Articular chondrocyte of knee joint (primary cell): ENCODE results near the gene DPM2. TPM values are rescaled to one million over a fixed set of nuclear protein-coding genes. Genes with fewer than 3 reads are reported as not detected.

Experiments used
- total RNA-seq: library from RNA; depleted of rRNA; stranded (reverse); fragments of >200 nt; gene quantifications from 2 replicates; pipeline ENCODE4 v1.2.3, GENCODE V29; 2012

Gene DPM2
- total RNA-seq: 11.3 and 11.4 TPM in 2 replicates

GRCh38 chr9:127937388-127938297 is at the start of gene DPM2:
DPM2 (minus strand) TSS chr9:127937854; CDS start chr9:127937820, 34 bp downstream.

DNA sequence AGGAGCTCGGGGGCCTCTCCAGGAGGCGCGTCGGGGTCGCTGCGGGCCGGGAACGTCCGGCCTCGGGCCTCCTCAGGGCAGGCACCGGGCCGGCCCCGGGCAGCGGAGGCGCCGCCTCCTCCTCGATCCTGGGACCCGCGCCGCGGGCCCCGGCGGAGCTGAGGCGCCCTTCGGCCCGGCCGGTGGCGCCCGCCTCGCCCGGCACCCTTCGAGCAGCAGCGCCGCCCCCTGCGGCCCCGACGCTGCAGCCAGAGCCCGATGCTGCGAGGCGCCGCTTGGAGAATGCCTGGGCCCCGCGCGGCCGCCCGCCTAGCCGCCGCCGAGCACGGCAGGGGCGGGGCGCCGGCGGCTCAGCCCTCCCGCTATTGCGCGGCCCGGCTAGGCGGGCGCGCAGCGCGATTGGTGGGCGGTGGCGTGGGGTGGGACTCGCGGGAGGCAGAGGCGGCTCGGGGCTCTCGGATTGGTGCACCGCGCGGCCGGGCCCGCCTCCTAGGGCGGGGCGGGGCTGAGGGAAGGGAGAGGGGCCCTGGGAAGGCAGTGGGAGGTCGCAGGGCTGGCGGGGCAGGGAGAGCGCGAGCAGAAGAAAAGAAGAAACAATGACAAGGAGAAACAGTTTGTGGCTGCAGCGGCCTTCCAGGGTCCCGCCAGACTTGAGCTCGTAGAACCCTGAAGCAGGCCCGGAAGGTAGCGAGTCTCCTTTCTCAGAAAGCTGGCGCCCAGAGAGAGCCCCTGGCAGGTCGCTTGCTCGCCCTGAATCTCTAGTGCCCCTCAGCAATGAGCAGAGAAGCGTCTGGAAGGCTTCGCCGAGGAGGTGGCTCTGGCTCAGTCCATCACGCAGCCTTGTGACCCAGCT is 43.3 kb upstream of the DPM2 start, which contains the start of gene EEIG1:
Gene EEIG1, minus strand, starts transcription at position 284 of the 853 bp plus-strand sequence. CDS start 852 bp downstream, outside the sequence.

GRCh38 chr9:127930231-127931091 is 7.2 kb downstream of the DPM2 start, which contains the start of gene PIP5KL1:
PIP5KL1 (minus strand) TSS chr9:127930777; CDS start chr9:127930752, 25 bp downstream.

DNA sequence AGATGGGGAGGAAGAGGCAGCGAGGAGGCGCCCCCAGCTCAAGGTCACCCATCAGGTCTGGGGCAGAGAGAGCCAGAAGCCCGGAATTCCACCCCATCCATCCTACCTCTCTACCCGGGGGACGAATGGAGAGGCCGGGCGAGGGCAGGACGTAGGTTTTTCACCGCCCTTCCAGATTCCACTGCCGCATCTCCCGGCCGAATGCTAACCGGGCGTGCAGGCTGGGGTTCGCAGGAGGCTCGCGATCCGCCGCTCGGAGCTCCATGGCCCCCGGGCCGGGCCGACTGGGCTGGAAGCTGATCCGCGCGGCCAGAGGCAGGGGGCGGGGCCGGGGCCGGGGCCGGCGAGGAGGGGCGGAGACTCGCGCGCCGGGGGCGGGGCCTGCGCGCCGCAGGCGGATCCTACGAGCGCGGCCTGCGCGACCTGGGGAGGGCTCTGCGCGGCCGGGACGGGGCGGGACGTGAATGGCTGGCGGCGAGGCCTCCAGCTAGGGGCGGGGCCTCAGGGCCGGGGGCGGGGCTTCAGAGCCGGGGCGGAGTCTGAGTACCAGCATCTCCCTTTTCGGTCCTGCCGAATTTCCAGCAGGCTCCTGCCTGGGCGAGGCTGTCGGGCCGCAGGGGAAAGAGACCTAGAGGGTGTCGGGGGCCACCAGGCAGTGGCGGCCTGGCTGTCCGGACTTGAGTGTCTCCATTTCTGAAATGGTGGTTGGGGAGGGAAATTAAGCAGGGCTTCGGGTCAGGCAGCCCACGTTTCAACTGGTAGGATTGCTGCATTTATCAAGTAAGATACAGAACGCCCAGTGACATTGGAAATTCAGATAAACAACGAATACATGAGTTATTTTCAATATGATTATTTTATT is 20.7 kb downstream of the DPM2 start, which contains the start of gene ST6GALNAC4:
Gene ST6GALNAC4, minus strand, starts transcription at position 322 of the 862 bp plus-strand sequence. CDS start 622 bp downstream, outside the sequence.

GRCh38 chr9:127899128-127899943 is 38.3 kb downstream of the DPM2 start, which contains the start of gene ST6GALNAC6:
ST6GALNAC6 (minus strand) TSS chr9:127899603; CDS start chr9:127897981, 1,622 bp downstream.

Other genes with a start within 250 kb of the DPM2 start
- 0.13 TPM in 1 of 2 replicates, not detected in the other for gene CFAP157, start 230.9 kb downstream of the DPM2 start, total RNA-seq
- 11.0 and 11.1 TPM in 2 replicates for gene PTRH1, start 222.2 kb downstream of the DPM2 start, total RNA-seq
- gene TTC16, start 221.8 kb downstream of the DPM2 start, total RNA-seq: under 0.01 TPM in 1 of 2 replicates, not detected in the other
- 2.5 and 2.9 TPM in 2 replicates for gene TOR2A, start 202.6 kb downstream of the DPM2 start, total RNA-seq
- gene SH2D3C, start 159.2 kb downstream of the DPM2 start, total RNA-seq: 0.32 and 0.52 TPM in 2 replicates
- 53.3 and 63.9 TPM in 2 replicates for gene CDK9, start 151.8 kb downstream of the DPM2 start, total RNA-seq
- gene FPGS, start 135.0 kb downstream of the DPM2 start, total RNA-seq: 52.8 and 98.8 TPM in 2 replicates
- 52.6 and 61.7 TPM in 2 replicates for gene ENG, start 83.2 kb downstream of the DPM2 start, total RNA-seq
- 152 and 156 TPM in 2 replicates for gene AK1, start 60.2 kb downstream of the DPM2 start, total RNA-seq
- gene ST6GALNAC6, start 38.3 kb downstream of the DPM2 start, total RNA-seq: 81.9 and 89.9 TPM in 2 replicates
- gene ST6GALNAC4, start 20.8 kb downstream of the DPM2 start, total RNA-seq: 46.0 and 52.7 TPM in 2 replicates
- gene PIP5KL1, start 7.1 kb downstream of the DPM2 start, total RNA-seq: 3.8 and 3.9 TPM in 2 replicates
- gene EEIG1, start 43.1 kb upstream of the DPM2 start, total RNA-seq: 9.5 and 15.4 TPM in 2 replicates
- 6.3 and 8.8 TPM in 2 replicates for gene NAIF1, start 129.5 kb upstream of the DPM2 start, total RNA-seq
- gene SLC25A25, start 130.4 kb upstream of the DPM2 start, total RNA-seq: 16.4 and 19.3 TPM in 2 replicates
- gene PTGES2, start 189.9 kb upstream of the DPM2 start, total RNA-seq: 31.1 and 34.2 TPM in 2 replicates
- gene LCN2, start 211.6 kb upstream of the DPM2 start, total RNA-seq: 0.39 TPM in 1 of 2 replicates, not detected in the other
- gene BBLN, start 222.4 kb upstream of the DPM2 start, total RNA-seq: 43.0 and 62.7 TPM in 2 replicates